Thymus (tissue), 11 donors: ENCODE results near the gene OR5AU1. TPM values are rescaled to one million over a fixed set of nuclear protein-coding genes. Genes with fewer than 3 reads are reported as not detected.
"Not testable (repeated sequence)": the region's sequence is repeated elsewhere in the genome, so short reads cannot be mapped to it uniquely, and the experiment has no call there.

Experiments used
- DNase-seq, 9 donors: peaks; one replicate each; pipeline ENCODE4 v3.0.0-alpha.2; 2013; ENCODE audit warnings: low spot score in 9 of 9, low read depth in 6 of 9, missing footprints in 1 of 9
- H3K27ac ChIP-seq, 2 donors: one replicate each; pipeline ENCODE4 v1.5.1; 2013; ENCODE audit warnings: control low read depth in 1 of 2, low read depth in 1 of 2, low read length in 1 of 2, mild to moderate bottlenecking in 1 of 2, moderate library complexity in 1 of 2
- H3K27me3 ChIP-seq, 2 donors: one replicate each; pipeline ENCODE4 v1.5.1; 2013; ENCODE audit warnings: low read length in 1 of 2; ENCODE audit not compliant: control insufficient read depth in 2 of 2, insufficient read depth in 1 of 2
- H3K36me3 ChIP-seq, 2 donors: one replicate each; pipeline ENCODE4 v1.5.1; 2013; ENCODE audit warnings: low read length in 1 of 2, mild to moderate bottlenecking in 1 of 2, moderate library complexity in 1 of 2; ENCODE audit not compliant: control insufficient read depth in 2 of 2, insufficient read depth in 2 of 2
- H3K4me1 ChIP-seq, 2 donors: one replicate each; pipeline ENCODE4 v1.5.1; 2013; ENCODE audit warnings: low read length in 2 of 2; ENCODE audit not compliant: control insufficient read depth in 2 of 2, insufficient read depth in 2 of 2
- H3K4me3 ChIP-seq, 2 donors: one replicate each; pipeline ENCODE4 v1.5.1; 2013; ENCODE audit warnings: low read length in 2 of 2, control low read depth in 1 of 2, mild to moderate bottlenecking in 1 of 2
- H3K9me3 ChIP-seq, 2 donors: one replicate each; pipeline ENCODE4 v1.5.1; 2013; ENCODE audit warnings: low read length in 1 of 2, mild to moderate bottlenecking in 1 of 2; ENCODE audit not compliant: control insufficient read depth in 2 of 2, insufficient read depth in 1 of 2
- WGBS: extraction: QIAGEN DNeasy Blood & Tissue Kit; methylation state at CpG from one replicate; pipeline ENCODE4 v1.1.7; 2013; 5-methylcytosine and 5-hydroxymethylcytosine counted together
- polyA plus RNA-seq: library from polyadenylated mRNA; stranded (reverse); fragments of 200-250 nt; gene quantifications from one replicate; pipeline ENCODE4 v1.2.3, GENCODE V29; 2013
- total RNA-seq: library from RNA; stranded (reverse); fragments of 120-200 nt; gene quantifications from one replicate; pipeline ENCODE4 v1.2.4, GENCODE V29; 2013
- donor health status: healthy.

OR5AU1 gene
- total and polyA plus RNA-seq, 2 donors: 0.05 TPM; not detected in 1

DNA sequence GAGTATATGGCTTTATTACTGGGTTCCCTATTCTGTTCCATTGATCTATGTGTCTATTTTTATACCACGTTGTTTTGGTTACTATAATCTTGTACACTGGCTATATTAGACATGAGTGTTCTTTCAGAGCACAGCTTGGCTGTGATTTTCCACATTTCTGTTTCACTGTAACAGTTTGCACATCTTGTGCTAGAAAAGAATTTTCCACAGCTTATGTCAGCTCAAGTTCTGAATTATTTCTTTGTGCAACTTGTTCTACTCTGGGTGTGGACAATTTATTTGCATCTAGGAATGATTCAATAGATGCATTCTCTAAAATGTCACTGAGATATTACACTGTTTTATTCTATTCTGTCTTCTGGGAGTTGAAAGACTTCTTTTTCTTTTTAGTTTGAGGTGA, 28.4 kb upstream of the OR5AU1 start:
- no peak for DNase-seq
- Histone ChIP-seq H3K4me3 (no peak overlapping the region), H3K36me3 (no peaks in the 10 kb centered on the region), H3K4me1 (no peaks in the 10 kb centered on the region), H3K27ac (no peak overlapping the region), H3K27me3 (no peaks in the 10 kb centered on the region), H3K9me3 (no peaks in the 10 kb centered on the region)
- 86% methylated on average over 1 of the region's 1 CpG for WGBS

DNA sequence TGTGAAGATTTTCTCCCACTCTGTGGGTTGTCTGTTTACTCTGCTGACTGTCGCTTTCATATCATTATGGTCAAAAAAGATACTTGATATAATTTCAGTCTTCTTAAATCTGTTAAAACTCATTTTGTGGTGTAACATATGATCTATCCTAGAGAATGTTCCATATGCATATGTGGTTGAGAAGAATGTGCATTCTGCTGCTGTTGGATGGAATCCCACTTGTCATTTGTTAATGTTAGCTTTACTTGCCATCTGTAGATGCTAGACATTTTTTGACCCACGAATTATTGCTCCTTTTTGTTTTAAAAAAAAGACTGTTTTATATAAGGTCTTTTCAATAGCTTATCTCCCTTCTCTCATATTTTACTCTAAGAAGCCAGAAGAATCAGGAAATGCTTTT, 26.3 kb upstream of the OR5AU1 start:
- Histone ChIP-seq H3K36me3 (no peaks in the 10 kb centered on the region), H3K4me3 (no peak overlapping the region)
- 82% methylated on average over 2 of the region's 2 CpGs for WGBS

DNA sequence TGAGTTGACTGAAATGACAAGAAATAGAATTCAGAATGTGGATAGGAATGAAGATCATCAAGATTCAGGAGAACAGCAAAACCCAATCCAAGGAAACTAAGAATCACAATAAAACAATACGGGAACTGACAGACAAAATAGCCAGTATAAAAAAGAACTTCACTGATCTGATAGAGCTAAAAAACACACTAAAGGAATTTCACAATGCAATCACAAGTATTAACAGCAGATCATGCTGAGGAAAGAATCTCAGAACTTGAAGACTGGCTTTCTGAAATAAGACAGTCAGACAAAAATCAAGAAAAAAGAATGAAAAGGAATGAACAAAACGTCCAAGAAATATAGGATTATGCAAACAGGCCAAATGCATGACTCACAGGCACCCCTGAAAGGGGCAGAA, 15.3 kb upstream of the OR5AU1 start:
- H3K4me3 ChIP-seq: no peak overlapping the region
- no peaks in the 10 kb centered on the region for H3K36me3 ChIP-seq
- H3K4me1 ChIP-seq: no peaks in the 10 kb centered on the region
- H3K27me3 ChIP-seq: no peaks in the 10 kb centered on the region
- H3K27ac ChIP-seq: no peak overlapping the region
- 77% methylated on average over 2 of the region's 2 CpGs for WGBS
- H3K9me3 ChIP-seq: peaks cover 0 to 6% of the 10 kb centered on the region in 2 donors
- no peak for DNase-seq

More for the DNA sequence above, 26.3 kb upstream of the OR5AU1 start:
- H3K9me3 ChIP-seq: no peaks in the 10 kb centered on the region
- no peaks in the 10 kb centered on the region for H3K4me1 ChIP-seq
- no peaks in the 10 kb centered on the region for H3K27me3 ChIP-seq
- no peak for DNase-seq
- H3K27ac ChIP-seq: no peak overlapping the region

DNA sequence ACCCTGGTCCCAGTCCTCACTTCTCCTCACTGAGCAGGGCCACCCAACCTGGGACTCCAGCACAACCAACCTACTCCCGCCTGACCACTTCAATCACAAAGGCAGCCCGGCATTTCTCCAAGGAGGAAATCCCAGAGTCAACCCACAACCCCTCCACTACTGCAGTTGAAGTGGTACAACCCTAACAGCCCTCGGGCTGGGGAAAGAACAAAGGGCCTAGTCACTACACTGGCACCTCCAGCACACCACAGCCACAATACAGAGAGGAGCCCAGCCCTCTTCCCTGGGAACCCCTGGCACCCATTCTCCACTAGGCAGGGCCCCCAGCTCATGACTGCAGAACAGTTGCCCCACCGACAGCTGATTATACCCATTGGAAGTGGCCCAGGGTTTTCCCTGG, 13.7 kb upstream of the OR5AU1 start:
- WGBS: 79% methylated on average over 4 of the region's 4 CpGs
- Histone ChIP-seq H3K36me3 (no peaks in the 10 kb centered on the region), H3K27ac (no peak overlapping the region), H3K27me3 (no peaks in the 10 kb centered on the region), H3K9me3 (peaks cover 0 to 6% of the 10 kb centered on the region in 2 donors), H3K4me3 (no peak overlapping the region), H3K4me1 (no peaks in the 10 kb centered on the region)
- DNase-seq: no peak

DNA sequence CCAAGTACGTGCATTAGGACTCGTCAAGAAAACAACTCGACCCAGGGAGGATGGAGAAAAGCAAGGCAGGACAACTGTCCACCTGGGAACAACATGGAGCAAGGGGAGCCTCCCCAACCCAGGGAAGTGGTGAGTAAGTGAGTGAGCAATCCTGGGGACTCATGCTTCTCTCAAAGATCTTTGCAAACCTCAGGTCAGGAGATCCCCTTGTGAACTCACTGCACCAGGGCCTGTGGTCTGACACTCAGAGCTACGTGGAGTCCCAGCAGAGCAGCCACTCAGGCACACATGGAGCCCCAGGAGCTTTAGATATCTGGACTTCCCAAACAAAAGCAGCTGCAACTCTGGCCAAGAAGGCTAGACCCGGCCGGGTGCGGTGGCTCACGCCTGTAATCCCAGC, 12.2 kb upstream of the OR5AU1 start:
- Histone ChIP-seq H3K36me3 (no peaks in the 10 kb centered on the region), H3K4me1 (no peaks in the 10 kb centered on the region), H3K9me3 (peaks cover 0 to 6% of the 10 kb centered on the region in 2 donors), H3K27ac (no peak overlapping the region), H3K4me3 (no peak overlapping the region), H3K27me3 (peaks cover 0 to 2% of the 10 kb centered on the region in 2 donors)
- WGBS: 94% methylated on average over 8 of the region's 8 CpGs
- no peak for DNase-seq

DNA sequence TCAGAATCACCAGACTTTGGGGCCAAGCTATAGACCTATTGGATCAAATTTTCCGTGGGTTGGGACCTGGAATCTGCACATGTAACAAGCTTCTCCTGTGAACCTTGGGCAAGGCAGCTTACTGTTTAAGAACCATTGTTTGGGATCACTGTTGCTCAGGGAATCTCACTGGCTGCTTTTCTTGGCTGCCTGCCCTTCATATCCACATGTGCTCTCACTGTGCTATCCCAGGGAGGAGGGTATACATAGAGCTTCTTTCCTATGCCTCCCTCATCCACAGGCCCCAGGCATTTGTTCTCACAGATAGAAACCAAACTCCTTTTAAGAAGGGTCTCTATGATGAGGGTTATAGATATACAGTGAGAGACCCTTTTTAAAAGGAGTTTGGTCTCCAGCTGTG, 9.8 kb upstream of the OR5AU1 start:
- WGBS: 96% methylated on average over 1 of the region's 1 CpG
- H3K4me1 ChIP-seq, H3K27ac ChIP-seq, H3K27me3 ChIP-seq, H3K36me3 ChIP-seq, DNase-seq, H3K9me3 ChIP-seq, H3K4me3 ChIP-seq: not testable (repeated sequence)

DNA sequence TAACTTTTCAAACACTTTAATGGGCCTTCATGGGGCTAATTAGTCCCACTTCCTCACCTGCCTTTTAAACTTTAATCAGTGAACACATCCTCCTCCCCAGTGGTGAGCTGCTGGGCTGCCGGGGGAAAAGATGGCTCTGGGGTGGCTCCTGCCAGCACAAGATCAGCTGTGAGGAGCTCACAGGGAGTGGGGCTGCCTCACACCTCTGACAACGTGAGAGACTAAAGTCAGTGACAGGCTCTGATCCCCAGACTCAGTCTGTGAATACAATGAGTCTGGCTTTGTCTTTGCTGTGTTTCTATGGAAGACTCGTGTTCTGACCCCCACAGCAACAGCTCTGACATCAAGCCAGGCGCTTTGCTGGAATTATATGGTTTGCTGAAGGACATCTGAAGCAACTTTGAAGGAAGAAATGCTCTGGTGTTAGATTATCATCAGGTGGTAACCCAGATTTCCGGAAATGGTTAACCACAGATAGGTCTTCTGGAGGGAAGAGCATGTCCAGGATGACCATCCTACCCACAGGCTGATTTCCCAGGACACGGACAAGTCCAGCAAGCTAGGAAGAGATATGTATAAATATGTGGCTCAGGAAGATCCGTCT, 9.2 kb upstream of the OR5AU1 start:
- not testable (repeated sequence) for H3K4me3 ChIP-seq, H3K27me3 ChIP-seq, H3K27ac ChIP-seq, H3K9me3 ChIP-seq, DNase-seq, H3K4me1 ChIP-seq, H3K36me3 ChIP-seq
- WGBS: 73% methylated on average over 7 of the region's 7 CpGs

DNA sequence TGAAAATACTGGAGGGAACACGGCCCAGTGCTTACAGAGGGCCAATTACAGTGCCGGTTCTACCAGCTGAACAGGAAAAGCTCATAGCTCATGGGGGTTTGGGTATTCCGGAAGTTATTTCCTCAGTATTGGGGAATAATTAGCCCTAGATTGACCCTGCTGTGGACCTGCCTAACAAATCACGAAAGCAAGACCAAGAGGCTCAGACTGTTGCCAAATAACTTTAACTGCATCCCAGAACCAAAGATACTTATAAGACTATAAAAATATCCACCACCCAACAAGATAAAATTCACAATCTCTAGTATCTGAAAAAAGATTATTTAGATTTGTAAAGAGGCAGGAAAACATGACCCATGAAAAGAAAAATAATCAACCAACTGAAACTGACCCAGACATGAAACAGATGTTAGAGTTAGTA, 8.0 kb upstream of the OR5AU1 start:
- no peaks in the 10 kb centered on the region for H3K4me1 ChIP-seq
- DNase-seq: no peak
- WGBS: 85% methylated on average over 4 of the region's 4 CpGs
- H3K36me3 ChIP-seq: no peaks in the 10 kb centered on the region
- no peaks in the 10 kb centered on the region for H3K9me3 ChIP-seq
- no peak overlapping the region for H3K27ac ChIP-seq
- peaks cover 0 to 2% of the 10 kb centered on the region in 2 donors for H3K27me3 ChIP-seq
- H3K4me3 ChIP-seq: no peak overlapping the region

DNA sequence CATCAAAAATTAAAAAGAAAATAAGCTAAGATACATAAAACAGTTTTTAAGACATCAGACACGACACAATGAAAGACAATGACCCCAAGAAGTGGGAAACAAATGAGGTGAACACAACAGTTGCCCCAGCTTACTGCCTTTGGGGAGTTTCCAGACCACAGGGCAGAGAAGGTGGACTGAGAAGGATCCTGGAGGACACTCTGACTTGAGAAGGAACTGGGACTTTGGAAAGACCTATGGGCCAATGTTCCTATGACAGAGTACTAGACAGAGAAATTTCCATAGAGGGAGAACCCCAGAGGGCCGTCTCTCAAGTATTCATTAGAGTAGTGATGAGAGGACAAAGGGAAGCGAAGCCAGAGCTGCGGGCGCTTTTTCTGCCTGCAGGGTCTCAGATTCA, 6.2 kb upstream of the OR5AU1 start:
- Histone ChIP-seq H3K27me3 (peaks cover 0 to 2% of the 10 kb centered on the region in 2 donors), H3K4me3 (no peak overlapping the region), H3K4me1 (no peaks in the 10 kb centered on the region), H3K36me3 (no peaks in the 10 kb centered on the region), H3K9me3 (no peaks in the 10 kb centered on the region), H3K27ac (no peak overlapping the region)
- no peak for DNase-seq
- 77% methylated on average over 5 of the region's 5 CpGs for WGBS
